GM18499 (cell line): Measurements from ENCODE around the gene ARL3.

Source experiments
- ATAC-seq: cut with Tn5 transposase; IDR thresholded peaks from one replicate; pipeline ENCODE4 v1.9.1; 2021; ENCODE audit warnings: moderate number of reproducible peaks; ENCODE audit not compliant: insufficient read depth, unreplicated experiment

Gene ARL3

DNA sequence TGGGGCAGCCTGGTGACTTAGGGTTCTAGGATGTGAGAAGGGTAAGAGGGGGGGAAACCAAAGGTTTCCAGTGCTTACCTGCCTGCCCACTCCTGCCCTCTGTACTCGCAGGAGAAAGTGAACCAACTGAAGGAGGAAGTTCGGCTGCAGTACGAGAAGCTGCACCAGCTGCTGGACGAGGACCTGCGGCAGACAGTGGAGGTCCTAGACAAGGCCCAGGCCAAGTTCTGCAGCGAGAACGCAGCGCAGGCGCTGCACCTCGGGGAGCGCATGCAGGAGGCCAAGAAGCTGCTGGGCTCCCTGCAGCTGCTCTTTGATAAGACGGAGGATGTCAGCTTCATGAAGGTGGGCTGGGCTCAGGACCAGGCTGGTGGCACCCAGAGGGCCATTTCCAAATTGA is 59.2 kb downstream of the ARL3 start:
- no peak for ATAC-seq

DNA sequence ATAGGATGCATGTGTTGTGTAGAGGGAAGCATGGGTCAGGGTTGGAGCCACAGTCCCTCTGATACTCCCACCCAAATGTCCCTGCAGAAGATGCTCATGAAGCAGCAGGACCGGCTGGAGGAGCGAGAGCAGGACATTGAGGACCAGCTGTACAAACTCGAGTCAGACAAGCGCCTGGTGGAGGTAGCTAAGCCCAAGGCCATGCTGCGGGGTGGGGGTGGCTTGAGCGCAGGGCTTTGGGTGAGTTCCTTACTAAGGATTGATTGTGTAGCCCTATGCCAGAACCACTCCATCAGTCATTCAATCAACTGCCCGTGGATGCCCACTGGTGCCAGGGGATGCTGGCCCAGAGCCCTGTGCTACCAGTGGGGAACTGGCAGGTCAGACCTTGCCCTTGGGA is 59.6 kb downstream of the ARL3 start:
- no peak for ATAC-seq

DNA sequence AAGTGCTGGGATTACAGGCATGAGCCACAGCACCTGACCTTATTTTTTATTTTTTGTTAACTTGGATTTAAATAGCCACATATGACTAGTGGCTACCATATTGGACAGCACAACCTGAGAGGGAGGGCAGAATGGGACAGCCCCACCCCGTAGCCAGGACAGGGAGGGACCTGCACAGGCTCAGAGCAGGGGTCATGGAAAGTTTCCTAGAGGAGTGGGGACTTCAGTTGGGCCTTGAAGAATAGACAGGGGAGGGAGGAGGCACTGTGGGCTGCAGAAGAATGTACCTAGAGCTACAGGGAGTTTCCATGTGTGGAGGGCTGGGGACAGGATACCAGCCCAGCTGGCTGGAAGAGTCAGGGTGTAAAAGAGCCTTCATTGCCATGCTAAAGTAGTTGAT is 61.1 kb downstream of the ARL3 start:
- ATAC-seq, result no peak

DNA sequence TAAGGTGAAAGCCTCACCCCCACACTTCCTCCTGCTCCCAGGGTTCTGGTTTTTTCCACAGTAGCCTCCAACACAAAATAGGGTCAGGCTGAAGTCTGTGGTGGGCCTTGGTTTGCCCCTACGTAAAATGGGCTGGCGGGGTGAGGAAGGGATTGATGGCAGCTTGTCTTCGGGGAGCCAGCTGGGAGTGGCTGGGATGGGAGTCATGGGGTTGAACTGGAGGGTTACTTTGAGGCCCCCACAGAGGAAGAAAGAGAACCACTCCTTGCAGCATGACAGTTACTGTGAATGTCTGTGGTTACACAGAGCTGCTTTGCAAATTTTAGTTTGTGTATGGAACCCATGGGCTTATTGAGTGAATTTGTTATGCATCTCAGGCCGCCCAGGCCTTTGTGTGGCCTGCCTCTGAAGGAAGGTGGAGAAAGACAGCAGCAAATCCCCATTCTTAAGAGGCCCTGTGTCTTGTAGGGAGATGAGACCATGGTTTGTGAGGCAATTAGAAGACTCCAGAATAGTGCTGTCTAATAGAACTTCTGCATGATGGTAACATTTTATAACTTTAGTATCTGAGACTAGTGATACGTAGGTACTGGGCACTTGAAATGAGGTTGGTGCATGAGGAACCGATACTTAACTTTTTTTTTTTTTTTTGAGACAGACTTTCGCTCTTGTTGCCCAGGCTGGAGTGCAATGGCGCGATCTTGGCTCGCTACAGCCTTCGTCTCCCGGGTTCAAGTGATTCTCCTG is 61.9 kb downstream of the ARL3 start:
- ATAC-seq, result no peak

DNA sequence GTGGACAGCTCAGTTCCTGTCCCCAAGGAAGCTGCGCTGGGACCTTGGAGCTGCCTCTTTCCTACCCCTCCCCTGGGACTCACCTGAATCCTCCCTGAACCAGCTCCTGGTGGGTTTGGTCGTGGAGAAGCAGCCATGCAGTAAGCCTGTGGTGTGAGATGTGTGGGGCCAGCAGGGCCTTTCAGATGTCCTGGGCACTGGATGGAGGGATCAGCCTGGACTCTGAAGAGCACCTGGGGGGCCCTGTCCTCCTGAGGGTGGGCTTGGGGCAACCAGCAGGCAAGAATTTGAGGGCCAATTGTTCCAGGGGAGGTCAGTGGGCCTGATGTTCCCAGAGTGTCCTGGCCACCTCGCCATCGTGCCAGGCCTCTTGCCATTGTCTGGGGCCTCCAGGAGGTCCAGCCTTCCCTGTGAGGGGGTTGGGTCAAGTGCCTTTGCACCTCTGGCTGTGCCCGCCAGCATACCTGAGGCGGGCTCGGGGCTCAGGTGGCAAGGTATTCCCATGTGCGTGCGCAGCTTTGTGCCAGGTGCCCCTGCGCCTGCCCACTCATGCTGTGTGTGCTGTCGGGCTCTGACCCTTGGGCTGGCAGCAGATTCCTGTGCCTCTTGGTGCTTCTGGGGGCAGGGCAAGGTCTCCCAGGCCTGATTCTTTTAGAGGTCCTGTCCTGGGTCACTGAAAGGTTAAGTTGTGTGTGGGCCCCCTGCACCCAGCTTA is 62.6 kb downstream of the ARL3 start:
- ATAC-seq, result no peak

DNA sequence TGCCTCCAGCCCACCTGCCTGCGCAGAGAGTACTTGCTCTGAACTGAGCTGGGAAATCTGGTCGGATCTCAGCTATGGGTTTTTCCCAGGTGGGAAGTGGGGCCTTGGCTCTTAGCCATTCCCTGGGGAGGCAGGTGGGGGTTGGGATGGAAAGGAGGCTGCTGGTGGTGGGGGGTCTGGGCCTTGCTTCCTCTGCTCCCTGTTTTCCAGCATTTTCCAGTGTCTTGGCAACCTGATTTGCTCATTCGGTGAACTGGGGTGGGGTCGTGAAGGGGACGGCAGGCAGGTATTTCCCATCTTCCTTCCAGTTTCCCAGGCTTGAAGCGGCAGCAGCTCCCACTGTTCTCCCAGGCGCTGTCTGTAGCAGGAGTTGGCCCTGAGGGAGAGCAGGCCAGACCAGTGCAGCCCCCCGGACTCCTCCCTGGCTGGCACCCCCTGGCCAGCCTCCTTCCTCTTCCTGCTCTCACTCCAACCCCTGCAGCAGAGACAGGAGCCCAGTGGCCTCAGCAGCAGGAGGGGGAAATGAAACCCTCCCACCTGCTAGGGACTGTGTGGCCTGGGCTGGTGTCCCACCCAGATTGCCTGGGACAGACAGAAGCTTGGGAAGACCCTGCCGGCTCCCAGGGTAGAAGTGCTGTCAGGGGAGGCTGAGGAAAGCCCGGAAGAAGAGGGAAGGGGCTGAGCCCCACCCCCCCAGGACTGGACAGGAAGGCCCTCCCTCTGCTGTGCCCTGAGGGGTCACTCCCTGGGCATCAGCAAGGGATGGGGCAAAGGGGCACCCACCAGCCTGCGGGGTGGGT is 63.3 kb downstream of the ARL3 start:
- no peak for ATAC-seq

DNA sequence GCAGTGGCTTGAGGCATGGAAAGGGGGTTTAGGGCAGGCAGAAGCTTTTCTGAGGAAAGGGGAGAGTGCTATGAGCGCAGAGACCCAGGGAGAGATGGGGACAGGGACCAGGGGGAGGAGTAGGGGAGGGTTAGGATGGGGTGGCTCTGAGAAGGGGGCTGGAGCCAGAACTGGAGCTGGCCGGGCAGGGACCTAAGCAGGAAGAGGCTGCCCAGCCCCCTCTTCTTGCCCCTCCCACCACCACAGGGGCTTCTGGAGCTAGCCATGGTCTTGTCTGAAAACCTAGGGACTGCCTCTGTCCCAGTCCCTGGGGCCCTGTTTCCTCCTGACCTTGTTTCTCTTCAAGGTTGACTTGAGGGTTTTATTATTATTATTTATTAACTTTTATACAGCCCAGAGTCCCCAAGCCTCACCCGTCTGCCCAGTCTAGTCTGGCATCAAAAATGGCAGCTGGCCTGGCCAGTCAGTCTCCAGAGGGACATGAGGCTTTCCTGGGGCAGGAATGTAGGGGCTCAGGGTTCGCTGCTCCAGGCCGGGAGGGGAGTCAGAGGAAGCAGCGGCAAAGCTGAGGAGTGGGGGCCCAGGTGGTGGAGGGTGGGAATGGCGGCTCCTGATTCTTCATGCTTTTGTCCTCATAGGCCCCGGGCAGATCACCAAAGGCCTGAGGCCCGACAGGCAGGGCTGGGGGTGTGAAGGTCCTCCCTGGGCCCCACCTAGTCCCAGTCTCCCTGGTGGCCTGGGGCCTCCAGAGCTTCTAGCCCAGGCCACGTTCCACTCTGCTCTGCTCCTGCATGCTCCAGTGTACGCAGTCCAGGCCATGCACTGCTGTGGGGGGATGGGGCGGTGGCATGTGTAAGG is 64.2 kb downstream of the ARL3 start:
- ATAC-seq, result no peak

DNA sequence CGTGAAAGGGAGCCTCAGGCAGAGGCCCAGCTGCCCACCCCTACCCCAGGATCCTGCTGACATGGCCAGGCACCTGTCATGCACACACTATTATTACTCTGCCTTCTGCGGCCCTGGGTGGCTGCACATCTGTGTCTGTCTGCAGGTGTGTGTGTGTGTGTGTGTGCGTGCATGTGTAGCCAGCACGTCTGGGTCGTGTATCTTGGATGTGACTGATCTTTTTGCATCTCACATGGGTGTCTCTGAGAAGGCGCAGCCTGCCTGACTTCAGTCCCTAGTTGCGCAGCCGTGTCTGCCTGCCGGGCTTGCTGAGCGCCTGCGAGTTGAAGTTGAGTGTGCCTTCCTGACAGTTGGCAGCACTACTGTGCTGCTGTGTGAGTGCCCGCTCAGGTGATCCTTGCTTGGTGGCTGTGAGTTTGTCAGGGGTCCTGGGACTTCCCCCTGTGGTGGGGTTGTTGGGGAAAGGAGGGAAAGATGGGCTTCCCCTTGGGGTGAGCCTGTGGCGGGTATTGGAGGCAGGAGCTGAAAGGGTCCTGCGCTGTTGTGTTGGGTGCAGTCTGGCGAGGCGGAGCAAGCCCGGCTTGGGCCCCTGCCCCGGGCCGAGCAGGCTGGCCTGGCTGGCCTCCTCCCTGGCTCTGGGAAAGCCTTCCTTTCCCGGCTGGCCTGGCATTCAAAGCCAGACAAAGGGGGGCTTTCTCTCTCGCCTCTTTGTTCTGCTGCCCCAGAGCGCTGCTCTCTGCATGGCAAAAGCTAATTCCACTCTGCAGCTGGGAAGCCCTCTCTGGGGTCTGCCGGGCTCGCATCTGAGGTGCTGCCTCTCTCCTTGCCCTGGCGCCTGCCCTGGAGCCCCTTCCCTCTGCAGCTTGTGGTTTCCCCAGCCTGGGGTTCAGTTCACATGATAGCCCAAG is 65.1 kb downstream of the ARL3 start:
- ATAC-seq, result no peak

DNA sequence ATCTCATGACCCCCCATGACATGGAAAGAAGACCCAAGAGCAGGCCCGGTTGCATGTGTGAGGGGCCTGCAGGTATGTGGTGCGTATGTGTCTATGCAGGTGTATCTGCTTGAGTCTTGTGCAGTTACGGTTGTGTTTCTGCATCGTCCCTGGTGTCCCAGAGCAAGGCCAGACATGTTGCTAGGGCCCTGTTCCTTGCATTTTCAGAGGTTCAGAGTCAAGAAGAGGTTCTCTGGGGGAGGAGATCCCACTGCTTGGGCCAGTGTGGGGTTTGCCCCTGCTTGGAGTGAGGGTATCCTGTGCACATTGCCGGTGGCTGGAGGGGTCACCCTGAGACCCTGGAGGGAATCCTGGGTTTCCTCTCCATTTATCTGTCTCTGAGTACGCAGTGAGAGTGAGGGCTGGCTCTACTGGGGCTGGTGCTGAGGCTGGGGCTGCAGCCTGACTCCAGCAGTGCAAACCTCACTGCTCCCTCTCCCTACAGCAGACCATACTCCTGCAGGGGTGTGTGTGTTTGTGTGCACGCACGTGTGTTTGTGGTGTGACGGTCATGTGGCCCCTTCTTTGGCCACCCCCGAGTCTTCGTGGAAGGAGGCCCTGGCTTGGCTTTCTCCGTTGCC is 65.8 kb downstream of the ARL3 start:
- ATAC-seq, result no peak

DNA sequence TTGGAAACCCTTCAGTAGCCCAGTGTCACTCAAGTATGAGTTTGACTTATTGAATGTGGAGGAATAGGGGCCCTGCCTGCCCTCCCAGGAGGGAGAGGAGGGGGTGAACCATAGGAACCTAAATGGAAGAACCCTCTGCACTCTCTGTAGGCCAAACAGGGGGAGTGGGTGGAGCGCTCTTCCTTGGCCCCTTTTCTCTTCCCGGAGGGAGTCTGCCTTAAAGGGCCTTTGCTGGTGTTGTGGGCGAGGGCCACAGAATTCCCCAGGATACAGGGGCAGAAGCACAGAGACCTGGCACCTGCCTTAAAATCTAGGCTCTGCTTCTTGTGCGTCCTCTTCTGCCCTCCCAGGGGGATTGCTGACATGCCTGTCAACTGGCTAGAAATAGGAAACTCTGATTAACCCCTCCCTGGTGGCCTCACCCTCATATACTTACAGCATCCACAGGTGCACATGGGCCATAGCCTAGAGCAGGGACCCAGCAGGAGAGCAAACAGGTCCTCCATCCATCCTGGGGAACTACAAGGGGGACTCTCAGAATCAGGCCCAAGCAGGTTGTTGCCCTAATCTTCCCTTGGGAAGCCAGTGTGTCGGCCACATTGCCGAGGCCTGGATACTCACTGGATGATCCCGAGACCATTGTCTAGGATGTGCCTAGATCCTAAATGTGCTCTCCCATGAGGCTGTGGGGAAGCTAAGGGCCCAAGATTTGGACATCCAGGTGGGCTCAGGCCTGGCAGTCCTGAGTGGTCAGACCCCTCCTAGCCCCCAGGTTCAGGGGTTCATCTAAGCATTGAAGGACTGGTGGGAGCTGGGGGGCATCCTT is 66.5 kb downstream of the ARL3 start:
- no peak for ATAC-seq

DNA sequence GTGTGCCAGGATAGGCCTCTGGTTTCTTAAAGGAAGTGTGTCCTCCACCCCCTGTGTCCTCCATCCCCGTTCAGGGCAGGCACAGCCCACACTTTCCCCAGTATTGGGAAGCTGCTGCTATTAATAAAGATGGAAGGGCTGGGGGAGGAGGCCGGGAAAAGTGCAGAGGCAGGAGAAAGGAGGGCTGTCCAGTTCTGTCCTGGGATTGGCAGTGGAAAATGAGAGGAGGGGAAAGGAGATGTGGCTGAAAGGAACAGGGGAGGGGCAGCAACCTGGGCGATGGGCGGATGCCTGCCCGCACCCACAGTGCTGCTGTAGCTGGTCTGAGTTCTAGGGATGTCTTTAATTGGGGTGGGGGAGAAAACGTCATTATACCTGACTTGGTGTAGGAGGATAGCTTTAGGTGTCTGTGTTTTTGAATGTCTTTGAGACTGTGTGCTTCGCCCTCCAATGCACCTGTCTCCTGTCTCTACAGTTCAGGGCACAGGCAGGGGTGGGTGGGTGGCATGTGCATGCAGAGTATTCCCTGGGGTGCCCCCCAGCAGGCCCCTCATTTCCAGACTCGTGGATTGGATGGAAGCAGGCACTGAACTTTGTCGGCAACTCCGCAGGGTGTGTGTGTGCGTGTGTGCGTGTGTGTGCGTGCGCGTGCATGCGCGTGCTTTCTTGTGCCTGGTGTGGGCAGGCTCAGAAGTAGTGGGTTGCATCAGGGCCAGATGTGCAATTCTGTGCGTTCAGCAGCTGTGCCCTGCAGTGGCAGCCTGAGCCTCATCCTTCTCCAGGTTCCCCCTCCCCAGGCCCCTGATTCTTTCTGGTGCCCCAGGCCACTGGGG is 67.4 kb downstream of the ARL3 start:
- ATAC-seq, result no peak

DNA sequence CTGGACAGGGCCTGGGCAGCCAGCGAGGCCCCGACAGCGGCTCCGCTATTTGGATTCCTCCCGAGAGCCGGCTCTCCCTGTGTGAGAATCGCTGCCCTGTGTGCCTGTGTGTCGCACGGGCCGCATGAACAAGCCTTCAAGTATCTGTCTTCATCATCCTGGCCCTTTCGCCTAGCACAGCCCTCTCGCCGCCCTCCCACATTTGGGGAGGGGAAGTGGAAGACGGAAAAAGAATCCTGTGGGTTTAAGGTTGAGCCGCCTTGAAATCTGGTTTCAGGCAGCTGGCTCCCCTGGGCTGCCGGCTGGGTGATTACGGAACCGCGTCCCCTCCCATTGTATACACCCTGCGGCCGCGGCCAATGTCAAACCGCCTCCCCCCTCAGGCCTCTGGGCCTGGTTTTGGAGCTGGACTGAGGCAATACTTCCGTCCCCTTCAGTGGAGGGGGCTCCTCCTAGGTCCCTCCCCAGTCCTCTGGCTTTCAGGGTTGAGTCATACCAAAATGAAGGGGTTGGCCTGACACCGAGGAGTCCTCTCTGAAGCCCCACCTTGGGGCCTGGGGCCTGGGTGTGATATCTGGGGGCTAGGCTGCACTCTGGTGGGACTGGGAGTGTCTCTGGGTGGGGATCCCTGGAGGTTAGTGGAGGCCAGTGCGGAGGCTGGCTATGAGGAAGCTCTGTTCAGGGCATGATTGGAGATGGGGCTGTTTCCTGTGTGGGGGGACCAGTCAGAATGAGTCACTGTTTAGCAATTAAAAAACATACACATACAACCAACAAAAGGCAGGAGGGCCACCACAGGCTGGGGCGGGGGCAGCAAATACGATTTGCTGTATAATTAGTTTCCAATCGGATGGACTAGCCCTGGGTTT is 68.2 kb downstream of the ARL3 start:
- ATAC-seq, result peak; percentile 26

DNA sequence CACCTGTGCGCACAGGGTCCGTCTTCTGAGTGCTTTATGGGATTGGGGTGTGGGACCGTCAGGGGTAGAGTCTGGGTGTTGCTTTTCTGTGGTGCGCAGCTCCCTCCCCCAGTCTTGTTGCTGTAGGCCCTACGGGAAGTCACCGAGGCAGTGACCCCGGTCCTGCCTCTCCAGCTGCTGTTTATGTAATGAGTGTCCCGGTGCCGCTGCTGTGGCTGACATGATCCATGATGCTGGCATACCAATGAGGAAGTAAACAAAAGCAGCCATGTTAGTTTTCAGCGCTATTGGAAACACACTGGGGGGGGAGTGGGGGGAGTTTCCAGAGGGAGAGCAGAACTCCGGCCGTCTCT is 68.8 kb downstream of the ARL3 start:
- no peak for ATAC-seq

DNA sequence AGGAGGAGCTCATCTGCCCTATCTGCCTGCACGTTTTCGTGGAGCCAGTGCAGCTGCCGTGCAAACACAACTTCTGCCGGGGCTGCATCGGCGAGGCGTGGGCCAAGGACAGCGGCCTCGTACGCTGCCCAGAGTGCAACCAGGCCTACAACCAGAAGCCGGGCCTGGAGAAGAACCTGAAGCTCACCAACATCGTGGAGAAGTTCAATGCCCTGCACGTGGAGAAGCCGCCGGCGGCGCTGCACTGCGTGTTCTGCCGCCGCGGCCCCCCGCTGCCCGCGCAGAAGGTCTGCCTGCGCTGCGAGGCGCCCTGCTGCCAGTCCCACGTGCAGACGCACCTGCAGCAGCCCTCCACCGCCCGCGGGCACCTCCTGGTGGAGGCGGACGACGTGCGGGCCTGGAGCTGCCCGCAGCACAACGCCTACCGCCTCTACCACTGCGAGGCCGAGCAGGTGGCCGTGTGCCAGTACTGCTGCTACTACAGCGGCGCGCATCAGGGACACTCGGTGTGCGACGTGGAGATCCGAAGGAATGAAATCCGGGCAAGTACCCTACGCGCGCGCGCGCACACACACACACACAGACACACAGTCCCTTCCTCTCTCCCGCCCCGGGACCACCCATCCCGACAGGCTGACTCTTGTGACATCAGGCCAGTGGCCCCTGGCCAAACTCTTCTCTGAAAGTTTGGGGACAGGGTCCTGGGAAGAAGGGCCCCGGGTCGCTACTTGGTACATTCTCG is 69.4 kb downstream of the ARL3 start:
- ATAC-seq, result no peak

DNA sequence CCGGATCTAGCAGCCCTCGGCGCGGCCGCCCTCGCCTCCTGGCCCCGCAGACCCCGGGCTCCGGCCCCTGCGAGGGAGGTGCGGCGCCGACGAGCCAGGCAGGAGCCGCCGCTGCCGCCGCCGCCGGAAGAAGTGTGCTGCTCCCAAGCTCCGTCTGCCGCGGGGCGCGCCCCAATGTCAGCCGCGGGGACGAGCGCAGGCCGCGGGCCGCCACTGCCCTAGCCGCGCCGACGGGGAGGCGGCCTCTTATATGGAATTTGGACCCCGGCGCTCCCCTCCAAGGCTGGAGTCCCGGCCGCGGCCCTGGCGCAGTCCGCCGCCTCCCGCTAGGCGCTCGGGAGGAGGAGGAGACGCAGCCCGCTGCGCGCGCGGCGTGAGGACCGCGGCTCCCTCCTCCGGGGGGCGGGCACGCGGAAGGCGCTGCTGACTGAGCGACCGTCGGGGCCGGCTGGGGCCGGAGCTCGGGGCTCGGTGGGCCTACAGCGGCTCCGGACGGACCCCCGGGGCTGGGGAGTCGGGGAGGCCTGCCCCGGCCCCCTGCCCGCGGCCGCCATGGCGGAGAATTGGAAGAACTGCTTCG is 70.0 kb downstream of the ARL3 start, which contains the start of gene TRIM8:
Gene TRIM8 (plus strand): TSS at position 414 of the 580 bp plus-strand sequence. CDS start 139 bp downstream, at position 553.
- no peak for ATAC-seq
